Activated CD4-positive, alpha-beta T cell treated with anti-CD3 and anti-CD28 coated beads, Interleukin-2, amount 50 U/mL, for 4 hours (primary cell): ENCODE results near the gene MLKL.

Experiments
- DNase-seq, 2 experiments: peaks; one replicate each; pipeline ENCODE4 v3.0.0-alpha.2; 2020

The MLKL gene

GRCh38 chr16:74700438-74701225 is at the start of gene MLKL:
TSS of gene MLKL (minus strand) at chr16:74700862. CDS start at chr16:74695757, 5,105 bp downstream.
- peak; percentile 46 to 53 for DNase-seq

- DNase-seq = no peak
These were observed 48.8 kb upstream of the MLKL start for GRCh38 chr16:74749291-74750055.

- DNase-seq = no peak
These were observed 48.0 kb upstream of the MLKL start for GRCh38 chr16:74748616-74749026.

GRCh38 chr16:74747716-74748615 is 47.3 kb upstream of the MLKL start:
- DNase-seq = no peak

- DNase-seq = no peak
These were observed 45.3 kb upstream of the MLKL start for GRCh38 chr16:74745926-74746325.

- no peak for DNase-seq
These were observed 44.5 kb upstream of the MLKL start for GRCh38 chr16:74745109-74745615.

GRCh38 chr16:74744566-74744965 is 43.9 kb upstream of the MLKL start:
- DNase-seq = no peak

GRCh38 chr16:74743668-74744299 is 43.1 kb upstream of the MLKL start:
- DNase-seq = no peak

- DNase-seq = no peak
These were observed 42.5 kb upstream of the MLKL start for GRCh38 chr16:74743045-74743667.

- DNase-seq = no peak
These were observed 41.4 kb upstream of the MLKL start for GRCh38 chr16:74742051-74742481.

GRCh38 chr16:74740795-74741304 is 40.2 kb upstream of the MLKL start:
- DNase-seq = no peak

GRCh38 chr16:74739275-74739674 is 38.6 kb upstream of the MLKL start:
- no peak for DNase-seq

- DNase-seq = no peak
These were observed 38.2 kb upstream of the MLKL start for GRCh38 chr16:74738816-74739215.

- DNase-seq = no peak
These were observed 37.5 kb upstream of the MLKL start for GRCh38 chr16:74738113-74738541.

GRCh38 chr16:74737521-74737920 is 36.9 kb upstream of the MLKL start:
- no peak for DNase-seq

- no peak for DNase-seq
These were observed 36.0 kb upstream of the MLKL start for GRCh38 chr16:74736531-74737157.

- DNase-seq = no peak
These were observed 34.9 kb upstream of the MLKL start for GRCh38 chr16:74735554-74735953.

GRCh38 chr16:74735162-74735452 is 34.4 kb upstream of the MLKL start:
- DNase-seq = no peak

GRCh38 chr16:74734361-74735161 is 33.9 kb upstream of the MLKL start:
- DNase-seq = no peak

GRCh38 chr16:74732707-74733350 is 32.2 kb upstream of the MLKL start:
- DNase-seq = no peak
